ENCODE measurements around the gene SSH2. TPM values are rescaled to one million over a fixed set of nuclear protein-coding genes. Genes with fewer than 3 reads are reported as not detected.

The SSH2 gene
- total RNA-seq, 1 donor from 2014 or later, result 9.8 TPM

- Histone ChIP-seq H3K4me3 (ENCODE audit: low read depth, low read length) (no peak overlapping the region), H3K36me3 (ENCODE audit: control insufficient read depth, insufficient read depth, low read length) (no peaks in the 10 kb centered on the region), H3K27me3 (ENCODE audit: control insufficient read depth, insufficient read depth, low read length) (no peaks in the 10 kb centered on the region)
- DNase-seq (ENCODE audit: low read depth), result no peak
- TF ChIP-seq, protein P1, sequence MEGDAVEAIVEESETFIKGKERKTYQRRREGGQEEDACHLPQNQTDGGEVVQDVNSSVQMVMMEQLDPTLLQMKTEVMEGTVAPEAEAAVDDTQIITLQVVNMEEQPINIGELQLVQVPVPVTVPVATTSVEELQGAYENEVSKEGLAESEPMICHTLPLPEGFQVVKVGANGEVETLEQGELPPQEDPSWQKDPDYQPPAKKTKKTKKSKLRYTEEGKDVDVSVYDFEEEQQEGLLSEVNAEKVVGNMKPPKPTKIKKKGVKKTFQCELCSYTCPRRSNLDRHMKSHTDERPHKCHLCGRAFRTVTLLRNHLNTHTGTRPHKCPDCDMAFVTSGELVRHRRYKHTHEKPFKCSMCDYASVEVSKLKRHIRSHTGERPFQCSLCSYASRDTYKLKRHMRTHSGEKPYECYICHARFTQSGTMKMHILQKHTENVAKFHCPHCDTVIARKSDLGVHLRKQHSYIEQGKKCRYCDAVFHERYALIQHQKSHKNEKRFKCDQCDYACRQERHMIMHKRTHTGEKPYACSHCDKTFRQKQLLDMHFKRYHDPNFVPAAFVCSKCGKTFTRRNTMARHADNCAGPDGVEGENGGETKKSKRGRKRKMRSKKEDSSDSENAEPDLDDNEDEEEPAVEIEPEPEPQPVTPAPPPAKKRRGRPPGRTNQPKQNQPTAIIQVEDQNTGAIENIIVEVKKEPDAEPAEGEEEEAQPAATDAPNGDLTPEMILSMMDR (IDR thresholded peaks at IDR 0.05; ENCODE audit: insufficient read depth, low read length, poor library complexity, severe bottlenecking), result no peak
Measured at GRCh38 chr17:29892201-29892600, 37.8 kb downstream of the SSH2 start.

- DNase-seq (ENCODE audit: low read depth), result no peak
- TF ChIP-seq, protein P1 (IDR thresholded peaks at IDR 0.05; ENCODE audit: insufficient read depth, low read length, poor library complexity, severe bottlenecking), result no peak
- H3K4me3 ChIP-seq (ENCODE audit: low read depth, low read length), result no peak overlapping the region
Measured at GRCh38 chr17:29891131-29891530, 38.9 kb downstream of the SSH2 start.

GRCh38 chr17:29885031-29885640 lies 44.9 kb downstream of the SSH2 start:
- H3K27me3 ChIP-seq (ENCODE audit: control insufficient read depth, insufficient read depth, low read length), result no peaks in the 10 kb centered on the region
- no peak overlapping the region for H3K4me3 ChIP-seq (ENCODE audit: low read depth, low read length)
- TF ChIP-seq, protein P1 (IDR thresholded peaks at IDR 0.05; ENCODE audit: insufficient read depth, low read length, poor library complexity, severe bottlenecking), result no peak
- H3K36me3 ChIP-seq (ENCODE audit: control insufficient read depth, insufficient read depth, low read length), result no peaks in the 10 kb centered on the region
- DNase-seq (ENCODE audit: low read depth), result no peak

More at GRCh38 chr17:29891131-29891530, 38.9 kb downstream of the SSH2 start:
- H3K36me3 ChIP-seq (ENCODE audit: control insufficient read depth, insufficient read depth, low read length), result no peaks in the 10 kb centered on the region
- H3K27me3 ChIP-seq (ENCODE audit: control insufficient read depth, insufficient read depth, low read length), result no peaks in the 10 kb centered on the region

DNA sequence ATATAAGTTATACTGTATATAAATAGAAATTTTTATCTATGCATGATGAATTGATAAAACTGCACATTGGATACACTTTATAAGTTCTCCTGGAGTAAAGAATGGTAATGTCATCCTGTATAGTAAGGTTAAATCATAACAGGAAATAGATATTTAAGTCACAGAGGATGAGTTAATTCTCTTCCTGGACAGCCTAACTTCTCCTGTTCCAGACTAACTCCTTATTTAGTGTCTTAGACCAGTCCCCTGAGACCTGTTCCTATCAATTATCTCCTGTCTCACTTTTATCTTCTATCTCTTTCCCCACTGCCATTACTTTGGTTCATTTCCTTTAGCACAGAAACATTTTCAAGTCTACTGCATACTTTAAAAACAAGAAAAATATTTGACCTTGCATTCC lies 46.5 kb downstream of the SSH2 start:
- H3K4me3 ChIP-seq (ENCODE audit: low read depth, low read length), result no peak overlapping the region
- TF ChIP-seq, protein P1 (IDR thresholded peaks at IDR 0.05; ENCODE audit: insufficient read depth, low read length, poor library complexity, severe bottlenecking), result no peak
- no peaks in the 10 kb centered on the region for H3K36me3 ChIP-seq (ENCODE audit: control insufficient read depth, insufficient read depth, low read length)
- H3K27me3 ChIP-seq (ENCODE audit: control insufficient read depth, insufficient read depth, low read length), result no peaks in the 10 kb centered on the region
- no peak for DNase-seq (ENCODE audit: low read depth)

GRCh38 chr17:29881256-29881655 lies 48.8 kb downstream of the SSH2 start:
- Histone ChIP-seq H3K4me3 (ENCODE audit: low read depth, low read length) (no peak overlapping the region), H3K27me3 (ENCODE audit: control insufficient read depth, insufficient read depth, low read length) (no peaks in the 10 kb centered on the region), H3K36me3 (ENCODE audit: control insufficient read depth, insufficient read depth, low read length) (no peaks in the 10 kb centered on the region)
- TF ChIP-seq, protein P1 (IDR thresholded peaks at IDR 0.05; ENCODE audit: insufficient read depth, low read length, poor library complexity, severe bottlenecking), result no peak
- DNase-seq (ENCODE audit: low read depth), result no peak

DNA sequence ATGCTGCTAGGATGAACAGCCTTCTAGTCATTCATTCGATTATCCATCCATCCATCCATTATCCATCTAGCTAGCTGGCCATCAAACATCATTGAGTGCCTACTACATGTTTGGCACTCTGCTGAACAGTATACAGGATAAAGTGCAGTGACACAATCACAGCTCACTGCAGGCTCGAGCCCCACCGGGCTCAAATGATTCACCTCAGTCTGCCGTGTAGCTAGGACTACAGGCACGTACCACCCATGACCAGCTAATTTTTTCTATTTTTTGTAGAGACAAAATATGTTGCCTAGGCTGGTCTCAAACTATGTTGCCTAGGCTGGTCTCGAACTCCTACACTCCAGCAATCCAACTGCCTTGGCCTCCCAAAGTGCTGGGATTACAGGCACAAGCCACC lies 50.0 kb downstream of the SSH2 start:
- no peak overlapping the region for H3K4me3 ChIP-seq (ENCODE audit: low read depth, low read length)
- no peak for DNase-seq (ENCODE audit: low read depth)
- H3K27me3 ChIP-seq (ENCODE audit: control insufficient read depth, insufficient read depth, low read length), result no peaks in the 10 kb centered on the region
- TF ChIP-seq, protein P1 (IDR thresholded peaks at IDR 0.05; ENCODE audit: insufficient read depth, low read length, poor library complexity, severe bottlenecking), result no peak
- H3K36me3 ChIP-seq (ENCODE audit: control insufficient read depth, insufficient read depth, low read length), result no peaks in the 10 kb centered on the region

All from kidney epithelial cell (primary cell).